Large intestine (tissue), 3 donors: ENCODE data around the gene LMCD1. TPM values are rescaled to one million over a fixed set of nuclear protein-coding genes. Genes with fewer than 3 reads are reported as not detected.

Source experiments
- DNase-seq, 2 donors: peaks; one replicate each; pipeline versions ENCODE4 v3.0.0 to v3.0.0-alpha.2; 2013
- H3K27ac ChIP-seq: one replicate; pipeline ENCODE4 v1.5.1; 2013; ENCODE audit warnings: low read length
- H3K27me3 ChIP-seq: 2 replicates; pipeline ENCODE4 v1.6.1; 2013; ENCODE audit warnings: low read length; ENCODE audit not compliant: control insufficient read depth, insufficient read depth
- H3K36me3 ChIP-seq: 2 replicates; pipeline ENCODE4 v1.6.1; 2013; ENCODE audit warnings: low read length; ENCODE audit not compliant: control insufficient read depth, insufficient read depth
- H3K4me1 ChIP-seq: one replicate; pipeline ENCODE4 v1.6.1; 2013; ENCODE audit warnings: low read length; ENCODE audit not compliant: control insufficient read depth, insufficient read depth
- H3K4me3 ChIP-seq: one replicate; pipeline ENCODE4 v1.5.1; 2013; ENCODE audit warnings: low read length
- H3K9me3 ChIP-seq: one replicate; pipeline ENCODE4 v1.6.1; 2013; ENCODE audit warnings: mild to moderate bottlenecking, low read depth, low read length, moderate library complexity; ENCODE audit not compliant: control insufficient read depth
- WGBS: methylation state at CpG from one replicate; pipeline ENCODE4 v1.1.5; 2013; ENCODE audit warnings: low lambda C conversion rate; ENCODE audit not compliant: insufficient coverage; 5-methylcytosine and 5-hydroxymethylcytosine counted together
- polyA plus RNA-seq: library from polyadenylated mRNA; unstranded; fragments of 120-200 nt; gene quantifications from one replicate; pipeline ENCODE4 v1.2.1, GENCODE V29; 2013

The LMCD1 gene
- polyA plus RNA-seq, 1 donor = 14.4 TPM

DNA sequence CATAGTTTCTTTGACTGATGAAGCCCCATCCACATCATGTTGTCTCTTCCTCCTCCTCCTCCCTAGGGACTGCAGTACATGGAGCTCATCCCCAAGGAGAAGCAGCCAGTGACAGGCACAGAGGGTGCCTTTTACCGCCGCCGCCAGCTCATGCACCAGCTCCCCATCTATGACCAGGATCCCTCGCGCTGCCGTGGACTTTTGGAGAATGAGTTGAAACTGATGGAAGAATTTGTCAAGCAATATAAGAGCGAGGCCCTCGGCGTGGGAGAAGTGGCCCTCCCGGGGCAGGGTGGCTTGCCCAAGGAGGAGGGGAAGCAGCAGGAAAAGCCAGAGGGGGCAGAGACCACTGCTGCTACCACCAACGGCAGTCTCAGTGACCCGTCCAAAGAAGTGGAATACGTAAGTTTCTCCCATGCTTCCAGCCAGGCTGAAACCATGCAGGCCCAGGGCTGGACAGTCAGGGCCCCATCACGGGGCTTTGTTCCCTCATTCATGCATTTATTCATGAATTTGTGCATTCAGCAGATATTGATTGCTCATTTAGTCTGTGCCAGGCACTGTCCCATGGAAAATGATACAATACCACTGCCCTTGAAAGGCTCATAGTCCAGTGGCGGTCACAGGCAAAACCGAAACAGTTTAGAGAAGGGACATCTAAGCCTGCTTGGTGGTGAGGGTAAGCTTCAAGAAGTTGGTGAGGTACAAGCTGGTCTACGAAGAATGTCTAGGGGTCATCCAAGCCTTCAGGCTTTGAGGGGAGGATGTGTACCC, 47.1 kb downstream of the LMCD1 start:
- no peaks in the 10 kb centered on the region for H3K4me1 ChIP-seq
- peaks cover 12% of the 10 kb centered on the region for H3K36me3 ChIP-seq
- WGBS = 80% methylated on average over 1 of the region's 17 CpGs
- no peak overlapping the region for H3K4me3 ChIP-seq
- H3K9me3 ChIP-seq = no peaks in the 10 kb centered on the region
- no peak for DNase-seq
- H3K27ac ChIP-seq = no peak overlapping the region
- no peaks in the 10 kb centered on the region for H3K27me3 ChIP-seq

DNA sequence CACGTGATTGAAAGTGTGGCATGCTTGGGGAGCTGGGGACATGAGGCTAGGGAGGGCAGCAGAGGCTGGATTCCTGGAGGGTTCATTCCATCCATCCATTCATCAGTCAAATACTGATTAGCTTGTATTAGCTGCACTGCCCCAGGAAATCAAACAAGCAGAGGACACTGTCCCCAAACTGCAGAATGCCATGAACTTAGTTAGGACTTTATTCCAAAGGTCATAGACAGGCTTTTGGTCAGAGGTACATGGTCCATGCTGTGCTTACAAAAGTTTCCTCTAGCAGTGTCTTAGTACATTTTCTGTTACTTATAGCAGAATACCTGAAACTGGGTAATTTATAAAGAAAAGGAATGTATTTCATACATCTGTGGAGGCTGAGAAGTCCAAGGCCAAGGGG, 47.7 kb downstream of the LMCD1 start:
- H3K4me3 ChIP-seq = no peak overlapping the region
- H3K9me3 ChIP-seq = no peaks in the 10 kb centered on the region
- no peak overlapping the region for H3K27ac ChIP-seq
- DNase-seq = no peak
- H3K36me3 ChIP-seq = peaks cover 12% of the 10 kb centered on the region
- WGBS = no CpG with 5 or more reads among the region's 1 CpG
- no peaks in the 10 kb centered on the region for H3K4me1 ChIP-seq
- no peaks in the 10 kb centered on the region for H3K27me3 ChIP-seq

DNA sequence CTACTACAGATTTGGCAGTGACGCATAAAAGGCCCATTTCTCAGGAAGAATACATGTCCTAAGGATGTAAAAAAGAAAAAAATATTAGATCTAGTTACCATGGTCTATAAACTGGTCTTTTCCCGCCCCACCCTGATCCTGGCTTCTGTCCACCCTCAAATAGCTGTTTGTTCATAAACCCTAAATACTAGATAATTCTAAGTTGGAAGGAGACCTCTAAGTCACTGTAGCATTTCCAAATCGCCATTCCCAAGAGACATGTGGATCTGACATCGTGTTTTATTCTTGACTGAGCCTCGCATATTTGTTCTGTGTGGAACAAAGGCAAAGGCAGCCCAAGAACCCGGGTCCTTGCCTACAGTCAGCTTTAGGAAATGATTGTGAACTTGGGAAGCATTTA, 49.0 kb downstream of the LMCD1 start:
- peaks cover 12% of the 10 kb centered on the region for H3K36me3 ChIP-seq
- no peaks in the 10 kb centered on the region for H3K27me3 ChIP-seq
- no peaks in the 10 kb centered on the region for H3K4me1 ChIP-seq
- no peaks in the 10 kb centered on the region for H3K9me3 ChIP-seq
- no peak overlapping the region for H3K27ac ChIP-seq
- WGBS = 100% methylated on average over 1 of the region's 6 CpGs
- H3K4me3 ChIP-seq = no peak overlapping the region
- no peak for DNase-seq

DNA sequence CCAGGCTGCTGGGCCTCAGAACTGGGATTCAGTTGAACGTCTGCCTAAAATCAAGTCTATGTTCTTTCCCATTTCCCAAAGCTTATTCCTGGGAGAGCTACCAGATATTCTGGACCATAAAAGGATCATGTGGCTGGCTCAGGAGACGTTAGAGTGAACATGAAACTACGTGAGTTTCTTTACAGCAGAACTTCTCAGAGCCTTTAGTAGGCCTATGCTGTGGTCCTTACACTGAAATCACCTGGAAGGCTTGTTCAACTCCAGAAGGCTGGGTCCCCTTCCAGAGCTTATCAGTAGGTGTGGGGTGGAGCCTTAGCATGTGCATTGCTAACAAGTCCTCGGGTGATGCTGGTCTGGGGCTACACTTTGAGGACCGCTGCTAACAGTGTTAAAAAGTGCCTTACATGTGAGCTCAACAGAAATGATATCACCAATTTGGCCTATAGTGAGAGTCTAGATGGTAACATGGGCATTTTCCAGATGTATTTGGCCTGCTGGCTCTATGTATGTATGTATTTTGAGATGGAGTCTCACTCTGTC, 50.7 kb downstream of the LMCD1 start:
- no peak for DNase-seq
- Histone ChIP-seq H3K36me3 (peaks cover 12% of the 10 kb centered on the region), H3K27me3 (no peaks in the 10 kb centered on the region), H3K4me1 (peaks cover 3% of the 10 kb centered on the region), H3K27ac (no peak overlapping the region), H3K4me3 (no peak overlapping the region), H3K9me3 (no peaks in the 10 kb centered on the region)
- WGBS = no CpG with 5 or more reads among the region's 5 CpGs

DNA sequence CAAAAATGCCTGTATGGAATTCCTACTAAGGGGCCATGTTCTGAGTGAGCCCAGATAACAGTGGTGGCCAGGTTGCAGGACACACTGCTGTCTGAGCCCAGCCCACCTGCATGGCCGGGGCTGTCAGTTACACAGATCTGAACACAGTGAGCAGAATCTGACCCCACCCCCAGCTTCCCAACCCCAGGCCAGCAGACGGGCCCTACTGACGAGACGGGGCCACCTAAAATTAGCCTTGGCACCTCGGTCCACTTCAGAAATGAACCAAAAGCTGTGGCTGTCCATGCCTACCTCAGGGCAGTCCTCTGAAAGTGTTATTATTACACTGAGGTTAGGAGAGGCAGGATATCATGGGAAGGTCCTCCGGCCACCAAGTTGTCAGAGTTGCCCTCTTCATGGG, 51.8 kb downstream of the LMCD1 start:
- Histone ChIP-seq H3K27ac (no peak overlapping the region), H3K36me3 (peaks cover 11% of the 10 kb centered on the region), H3K27me3 (no peaks in the 10 kb centered on the region), H3K9me3 (no peaks in the 10 kb centered on the region), H3K4me3 (no peak overlapping the region), H3K4me1 (peaks cover 3% of the 10 kb centered on the region)
- WGBS = no CpG with 5 or more reads among the region's 6 CpGs
- no peak for DNase-seq

DNA sequence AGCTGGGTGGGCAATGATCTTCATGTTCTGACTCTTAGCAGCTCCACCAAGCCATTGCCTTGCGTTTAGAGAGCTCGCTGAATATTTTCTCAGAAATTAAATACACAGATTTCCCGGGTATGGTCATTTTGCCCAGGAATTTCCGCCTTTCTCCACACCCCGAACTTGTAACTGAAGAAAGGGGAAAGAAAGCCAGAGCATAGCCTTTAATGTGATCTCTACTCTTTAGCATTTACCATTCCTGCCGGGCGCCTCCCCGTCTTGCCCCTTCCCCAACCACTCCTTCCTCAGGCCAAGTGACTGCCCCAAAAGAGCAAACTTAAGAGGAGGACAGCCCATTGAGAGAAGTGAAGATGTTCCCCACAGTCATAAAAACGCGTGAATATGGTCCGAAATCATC, 53.1 kb downstream of the LMCD1 start:
- Histone ChIP-seq H3K27me3 (no peaks in the 10 kb centered on the region), H3K4me3 (no peak overlapping the region), H3K9me3 (no peaks in the 10 kb centered on the region), H3K36me3 (peaks cover 5% of the 10 kb centered on the region), H3K27ac (peak overlapping the region; percentile 16), H3K4me1 (peaks cover 3% of the 10 kb centered on the region)
- DNase-seq = no peak
- no CpG with 5 or more reads among the region's 11 CpGs for WGBS

DNA sequence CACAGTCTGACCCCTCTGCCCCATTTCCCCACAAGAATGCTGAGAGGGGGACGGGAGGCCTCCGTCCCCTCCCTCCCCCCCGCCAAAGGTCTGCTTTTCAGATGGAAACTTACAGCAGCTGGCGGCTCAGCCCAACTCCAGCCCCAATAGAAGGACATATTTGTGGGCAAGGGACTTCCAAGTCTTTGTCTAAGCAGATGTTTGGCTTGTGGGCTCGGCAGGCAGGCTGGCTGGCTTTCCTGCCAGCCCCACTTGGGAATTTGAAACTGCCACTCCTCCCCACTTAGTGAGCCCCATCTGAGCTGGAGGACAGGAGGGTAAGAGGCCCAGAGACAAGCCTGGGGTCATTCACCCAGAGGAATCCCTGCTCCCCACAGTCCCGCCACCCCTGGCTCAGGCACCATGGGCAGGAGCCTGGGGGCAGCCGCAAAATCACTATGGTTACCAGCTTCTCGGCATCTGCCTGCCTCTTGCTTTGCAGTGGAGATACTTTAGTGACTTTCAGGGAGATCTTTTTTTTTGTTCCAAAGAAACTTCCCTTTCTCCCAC, 53.6 kb downstream of the LMCD1 start:
- no peaks in the 10 kb centered on the region for H3K27me3 ChIP-seq
- H3K4me3 ChIP-seq = no peak overlapping the region
- no peaks in the 10 kb centered on the region for H3K9me3 ChIP-seq
- H3K27ac ChIP-seq = peak overlapping the region; percentile 16
- H3K4me1 ChIP-seq = peaks cover 3% of the 10 kb centered on the region
- H3K36me3 ChIP-seq = no peaks in the 10 kb centered on the region
- 73% methylated on average over 2 of the region's 8 CpGs for WGBS
- peak in 1 of 2 donors; percentile 22 for DNase-seq

DNA sequence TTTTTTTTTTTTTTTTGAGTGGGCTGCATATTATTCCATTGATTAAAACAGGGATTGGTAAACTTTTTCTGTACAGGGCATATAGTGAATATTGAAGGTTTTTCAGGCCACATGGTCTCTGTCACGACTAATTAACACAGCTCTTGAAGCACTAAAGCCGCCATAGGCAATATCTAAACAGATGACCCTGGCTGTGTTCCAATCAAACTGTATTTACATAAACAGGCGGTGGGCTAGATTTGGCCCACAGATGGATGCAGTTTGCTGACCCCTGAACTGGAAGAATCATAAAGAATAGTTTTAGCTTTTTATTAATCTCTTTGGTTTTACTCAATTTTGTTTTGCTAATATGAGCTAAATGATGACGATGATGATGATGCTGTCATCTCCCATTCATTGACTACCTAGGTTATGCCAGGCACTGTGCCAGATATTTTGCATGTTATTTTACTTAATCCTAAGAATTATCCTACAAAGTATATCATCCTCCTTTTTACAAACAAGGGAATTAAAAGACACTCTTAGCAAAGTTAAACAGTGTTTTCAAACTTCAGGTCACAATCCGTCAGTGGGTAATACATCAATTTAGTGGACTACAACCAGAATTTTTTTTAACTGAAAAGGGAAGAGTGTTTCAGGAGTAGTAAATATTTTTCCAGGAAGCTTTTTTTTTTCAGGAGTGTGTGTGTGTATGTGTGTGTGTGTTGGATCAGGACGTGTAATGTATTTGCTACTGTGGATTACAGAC, 54.3 kb downstream of the LMCD1 start:
- Histone ChIP-seq H3K9me3 (no peaks in the 10 kb centered on the region), H3K27me3 (no peaks in the 10 kb centered on the region), H3K4me3 (no peak overlapping the region), H3K4me1 (peaks cover 3% of the 10 kb centered on the region), H3K36me3 (no peaks in the 10 kb centered on the region), H3K27ac (no peak overlapping the region)
- DNase-seq = peak in 1 of 2 donors; percentile 19
- WGBS = 88% methylated on average over 1 of the region's 6 CpGs

DNA sequence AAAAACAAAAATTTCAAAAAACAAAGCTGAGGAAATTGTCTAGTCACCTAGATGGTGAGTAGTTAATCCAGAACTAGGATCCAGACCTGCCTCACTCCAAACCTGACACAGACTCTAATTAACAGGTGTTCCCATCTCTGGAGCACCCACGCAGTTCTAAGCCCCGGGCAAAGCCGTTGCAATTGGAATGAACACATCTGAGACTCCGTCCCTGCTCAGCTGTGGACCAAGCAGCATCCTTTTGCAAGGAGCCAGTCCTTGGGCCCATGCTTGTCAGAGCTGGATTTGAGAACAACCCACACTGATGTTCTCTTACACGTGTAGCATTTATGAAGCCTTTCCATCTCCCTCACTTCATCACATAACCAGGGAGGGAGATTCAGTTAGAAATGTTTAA, 54.8 kb downstream of the LMCD1 start:
- no peaks in the 10 kb centered on the region for H3K36me3 ChIP-seq
- no CpG with 5 or more reads among the region's 5 CpGs for WGBS
- H3K27ac ChIP-seq = no peak overlapping the region
- H3K9me3 ChIP-seq = no peaks in the 10 kb centered on the region
- H3K4me3 ChIP-seq = no peak overlapping the region
- no peaks in the 10 kb centered on the region for H3K27me3 ChIP-seq
- no peak for DNase-seq
- peaks cover 3% of the 10 kb centered on the region for H3K4me1 ChIP-seq

DNA sequence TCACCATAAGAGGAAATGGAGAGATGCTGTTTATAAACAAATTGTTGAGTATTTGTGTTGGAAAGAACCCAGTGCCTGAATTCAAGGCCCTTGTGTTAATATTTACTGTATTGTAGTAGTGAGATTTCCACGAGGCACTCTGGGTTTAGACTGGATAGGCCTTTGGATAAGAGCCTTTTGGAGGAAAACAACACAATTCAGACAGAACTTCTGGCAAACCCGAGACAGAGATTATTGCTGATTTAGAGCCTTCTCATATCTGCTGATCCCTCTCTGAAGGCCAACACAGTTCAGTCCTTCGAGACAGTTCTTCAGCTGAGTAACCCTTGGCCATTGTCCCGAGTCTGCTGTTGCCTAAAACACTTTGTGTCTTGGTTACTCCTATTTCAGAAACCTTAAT, 55.7 kb downstream of the LMCD1 start:
- Histone ChIP-seq H3K9me3 (no peaks in the 10 kb centered on the region), H3K27ac (no peak overlapping the region), H3K4me1 (peaks cover 3% of the 10 kb centered on the region), H3K27me3 (no peaks in the 10 kb centered on the region), H3K4me3 (no peak overlapping the region), H3K36me3 (no peaks in the 10 kb centered on the region)
- WGBS = 60% methylated on average over 1 of the region's 4 CpGs
- peak; percentile 26 to 43 for DNase-seq
